MM.1S (cell line): ENCODE data around the gene EHHADH.

Source experiments
- CTCF ChIP-seq: fragments of 300-600 bp; sonication (generic); IDR thresholded peaks from 2 replicates; pipeline ENCODE4 v1.5.1; 2016; ENCODE audit warnings: antibody characterized with exemption, low read length, mixed read lengths
- EZH2 ChIP-seq: fragments of 300-600 bp; sonication (generic); optimal IDR thresholded peaks from 2 replicates; pipeline ENCODE3; 2017; ENCODE audit warnings: low read depth, mild to moderate bottlenecking, antibody characterized with exemption, low read length, mixed read lengths
- EZH2phosphoT487 ChIP-seq: fragments of 300-600 bp; sonication (generic); IDR thresholded peaks from 2 replicates; pipeline ENCODE4 v1.6.1; 2018; ENCODE audit warnings: antibody characterized with exemption, low read length

- TF ChIP-seq CTCF (no peak), EZH2 (no peak), EZH2phosphoT487 (no peak)
Measured at GRCh38 chr3:185251272-185251671, 2.6 kb downstream of the EHHADH start.
